Rectal smooth muscle tissue (tissue), 1 donor: ENCODE results near the gene A1CF.
"Not testable (repeated sequence)": the region's sequence is repeated elsewhere in the genome, so short reads cannot be mapped to it uniquely, and the experiment has no call there.

Experiments used
- H3K27ac ChIP-seq: one replicate; pipeline ENCODE4 v1.7.0; 2013; ENCODE audit warnings: low read depth, low read length, inconsistent platforms
- H3K27me3 ChIP-seq: one replicate; pipeline ENCODE4 v1.7.0; 2013; ENCODE audit warnings: low read length; ENCODE audit not compliant: control insufficient read depth, insufficient read depth
- H3K36me3 ChIP-seq: one replicate; pipeline ENCODE4 v1.7.0; 2013; ENCODE audit warnings: low read length; ENCODE audit not compliant: control insufficient read depth, insufficient read depth
- H3K4me1 ChIP-seq: one replicate; pipeline ENCODE4 v1.7.0; 2013; ENCODE audit warnings: low read length; ENCODE audit not compliant: control insufficient read depth, insufficient read depth
- H3K4me3 ChIP-seq: one replicate; pipeline ENCODE4 v1.7.0; 2013; ENCODE audit warnings: low read length
- H3K9ac ChIP-seq: one replicate; pipeline ENCODE4 v1.7.0; 2013; ENCODE audit warnings: low read length

Gene A1CF

DNA sequence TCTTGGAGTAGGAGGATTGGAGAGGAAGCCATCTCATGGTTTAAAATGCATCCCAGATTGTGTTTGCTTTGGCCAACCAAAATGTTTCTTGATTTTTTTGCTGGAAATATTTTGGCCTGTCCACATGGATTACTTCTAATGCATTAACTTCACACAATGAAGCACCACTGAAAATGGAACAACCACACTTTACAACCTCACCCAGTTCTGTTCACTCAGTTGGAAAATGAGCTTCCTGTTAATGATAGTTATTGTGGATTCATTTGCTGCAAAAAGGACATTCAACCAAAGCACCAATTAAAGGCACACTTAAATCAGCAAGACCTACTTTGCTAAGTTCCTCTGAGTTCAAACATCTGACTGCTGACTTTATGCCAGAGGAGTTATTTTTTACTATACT is 11.3 kb upstream of the A1CF start:
- no peak overlapping the region for H3K9ac ChIP-seq

DNA sequence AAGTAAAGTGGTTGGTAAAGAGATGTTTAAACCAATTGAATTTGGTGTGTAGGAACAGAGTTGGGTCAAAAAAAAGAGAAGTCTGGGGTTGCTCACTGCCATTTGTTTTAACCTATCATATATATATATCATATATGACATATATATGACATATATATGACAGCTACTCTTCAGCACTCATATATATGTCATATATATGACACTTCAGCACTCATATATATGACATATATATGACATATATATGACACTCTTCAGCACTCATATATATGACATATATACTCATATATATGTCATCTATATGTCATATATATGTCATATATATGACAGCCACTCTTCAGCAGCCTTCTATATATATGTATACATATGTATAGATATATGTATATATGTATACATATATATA is 8.9 kb upstream of the A1CF start:
- no peaks in the 10 kb centered on the region for H3K4me1 ChIP-seq
- no peaks in the 10 kb centered on the region for H3K36me3 ChIP-seq
- H3K27ac ChIP-seq, result no peak overlapping the region

More for the DNA sequence above, 11.3 kb upstream of the A1CF start:
- H3K27ac ChIP-seq, result no peak overlapping the region
- no peaks in the 10 kb centered on the region for H3K36me3 ChIP-seq
- no peaks in the 10 kb centered on the region for H3K4me1 ChIP-seq
- no peaks in the 10 kb centered on the region for H3K27me3 ChIP-seq
- no peak overlapping the region for H3K4me3 ChIP-seq

DNA sequence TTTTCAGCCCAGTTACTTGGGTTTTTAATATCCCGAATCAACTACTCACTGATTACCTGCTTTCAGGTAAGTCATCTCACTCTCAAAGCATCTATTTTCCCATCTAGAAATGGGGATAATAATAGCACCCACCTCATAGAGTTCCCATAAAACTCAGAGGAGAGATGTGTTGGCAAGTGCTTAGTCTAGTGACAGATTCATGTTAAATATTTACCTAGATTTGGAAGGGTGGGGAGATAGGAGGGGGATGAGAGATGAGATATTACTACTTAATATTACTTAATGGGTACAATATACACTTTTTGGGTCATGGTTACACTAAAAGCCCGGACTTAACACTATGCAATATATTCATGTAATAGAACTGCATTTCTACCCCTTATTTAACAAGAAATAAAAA is 7.0 kb upstream of the A1CF start:
- H3K4me1 ChIP-seq, result no peaks in the 10 kb centered on the region
- no peak overlapping the region for H3K9ac ChIP-seq
- H3K27ac ChIP-seq, result no peak overlapping the region

More for the DNA sequence above, 8.9 kb upstream of the A1CF start:
- H3K9ac ChIP-seq, result no peak overlapping the region
- H3K4me3 ChIP-seq, result no peak overlapping the region
- H3K27me3 ChIP-seq, result no peaks in the 10 kb centered on the region

DNA sequence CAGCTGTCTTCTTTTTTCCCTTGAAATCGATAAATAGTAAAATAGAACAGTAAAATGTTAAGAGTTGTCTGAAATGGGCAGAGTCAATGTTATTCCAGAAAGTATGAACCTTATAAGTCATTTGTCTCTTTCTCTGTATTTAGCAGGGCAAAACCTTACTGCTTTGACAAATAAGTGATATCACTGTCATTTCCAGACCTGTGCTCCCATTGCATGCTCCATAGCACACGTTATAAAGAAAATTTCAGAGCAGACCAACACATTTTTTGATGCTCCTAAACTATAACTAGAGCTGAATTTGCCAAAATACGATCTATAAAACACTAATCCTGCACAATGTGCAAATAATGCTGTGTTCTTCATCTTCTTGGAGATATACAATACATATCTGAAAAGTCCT is 1.1 kb downstream of the A1CF start:
- no peaks in the 10 kb centered on the region for H3K27me3 ChIP-seq
- H3K9ac ChIP-seq, result no peak overlapping the region
- H3K4me3 ChIP-seq, result peak overlapping the region; percentile 31
- H3K36me3 ChIP-seq, result no peaks in the 10 kb centered on the region
- no peaks in the 10 kb centered on the region for H3K4me1 ChIP-seq
- H3K27ac ChIP-seq, result no peak overlapping the region

More for the DNA sequence above, 7.0 kb upstream of the A1CF start:
- Histone ChIP-seq H3K4me3 (no peak overlapping the region), H3K36me3 (no peaks in the 10 kb centered on the region), H3K27me3 (no peaks in the 10 kb centered on the region)

DNA sequence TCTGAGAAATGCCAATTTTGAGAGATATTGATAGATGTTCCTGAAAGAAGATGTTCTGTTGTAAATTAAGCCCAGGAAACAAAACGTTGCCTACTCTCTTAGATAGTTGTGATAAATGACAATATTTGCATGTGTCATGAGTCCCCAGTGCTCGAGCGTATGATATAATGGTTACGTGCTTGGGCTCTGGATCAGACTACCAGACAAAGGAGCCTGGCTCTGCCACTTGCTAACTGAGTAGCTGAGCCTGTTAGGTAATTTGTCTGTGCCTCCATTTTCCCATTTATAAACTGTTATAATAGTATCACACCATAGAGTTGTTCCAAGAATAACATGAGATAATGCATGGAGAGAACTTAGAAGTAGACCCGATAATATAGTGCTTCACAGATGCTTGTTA is 1.8 kb downstream of the A1CF start:
- no peaks in the 10 kb centered on the region for H3K27me3 ChIP-seq
- no peak overlapping the region for H3K4me3 ChIP-seq
- H3K27ac ChIP-seq, result no peak overlapping the region
- no peaks in the 10 kb centered on the region for H3K4me1 ChIP-seq
- H3K9ac ChIP-seq, result no peak overlapping the region
- no peaks in the 10 kb centered on the region for H3K36me3 ChIP-seq

DNA sequence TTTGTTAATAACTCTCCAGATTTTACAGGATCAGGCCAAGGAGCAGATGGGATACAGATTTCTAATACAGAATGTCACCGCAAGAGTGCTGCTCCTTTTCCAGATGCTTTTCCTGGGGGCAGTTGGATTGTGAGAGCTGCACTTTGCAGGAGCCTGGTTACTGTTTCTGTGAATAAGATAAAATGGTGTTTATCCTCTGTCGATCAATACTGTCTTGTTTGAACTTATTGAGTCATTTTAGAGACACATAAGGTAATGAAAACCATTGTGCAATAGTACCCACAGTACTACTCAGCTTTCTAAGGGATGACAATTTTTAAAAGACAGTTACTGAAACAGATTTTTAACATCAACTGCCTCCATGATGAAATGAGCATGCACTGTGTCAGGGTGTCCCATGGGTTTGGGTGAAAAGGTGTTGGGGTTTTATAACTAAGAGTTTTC is 2.9 kb downstream of the A1CF start:
- Histone ChIP-seq H3K27ac (no peak overlapping the region), H3K4me1 (no peaks in the 10 kb centered on the region), H3K27me3 (no peaks in the 10 kb centered on the region), H3K4me3 (no peak overlapping the region), H3K9ac (no peak overlapping the region), H3K36me3 (no peaks in the 10 kb centered on the region)

DNA sequence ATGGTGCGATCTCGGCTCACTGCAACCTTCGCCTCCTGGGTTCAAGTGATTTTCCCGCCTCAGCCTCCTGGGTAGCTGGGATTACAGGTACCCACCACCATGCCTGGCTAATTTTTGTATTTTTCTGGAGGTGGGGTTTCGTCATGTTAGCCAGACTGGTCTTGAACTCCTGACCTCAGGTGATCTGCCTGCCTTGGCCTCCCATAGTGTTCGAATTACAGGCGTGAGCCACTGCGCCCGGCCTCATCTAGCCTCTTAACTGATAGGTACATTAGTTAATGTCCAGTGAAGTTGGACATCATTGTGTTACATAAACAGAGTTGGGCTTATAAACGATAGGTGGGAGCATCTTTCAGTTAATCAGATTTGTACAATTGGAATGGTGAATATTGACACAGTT is 4.4 kb downstream of the A1CF start:
- H3K4me3 ChIP-seq, H3K9ac ChIP-seq, H3K4me1 ChIP-seq, H3K27ac ChIP-seq, H3K27me3 ChIP-seq, H3K36me3 ChIP-seq: not testable (repeated sequence)

DNA sequence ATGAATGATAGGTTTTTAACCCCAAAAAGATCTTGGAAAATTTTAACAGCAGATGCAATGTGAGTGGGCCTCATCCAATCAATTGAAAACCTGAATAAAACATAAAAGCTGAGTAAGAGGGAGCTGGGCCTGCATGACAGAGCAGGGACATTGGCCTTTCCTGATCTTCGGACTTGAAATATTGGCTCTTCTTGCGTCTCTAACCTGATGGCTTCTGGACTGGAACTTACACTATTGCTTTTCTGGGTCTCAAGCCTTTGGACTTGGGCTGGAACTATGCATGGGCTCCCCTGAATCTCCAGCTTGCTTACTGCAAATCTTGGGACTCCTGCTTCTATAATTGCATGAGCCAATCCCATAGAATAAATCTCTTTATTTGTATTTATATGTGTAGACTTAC is 9.0 kb downstream of the A1CF start:
- H3K9ac ChIP-seq, result no peak overlapping the region
- no peak overlapping the region for H3K27ac ChIP-seq
- H3K27me3 ChIP-seq, result no peaks in the 10 kb centered on the region
- no peak overlapping the region for H3K4me3 ChIP-seq
- no peaks in the 10 kb centered on the region for H3K36me3 ChIP-seq
- H3K4me1 ChIP-seq, result no peaks in the 10 kb centered on the region

DNA sequence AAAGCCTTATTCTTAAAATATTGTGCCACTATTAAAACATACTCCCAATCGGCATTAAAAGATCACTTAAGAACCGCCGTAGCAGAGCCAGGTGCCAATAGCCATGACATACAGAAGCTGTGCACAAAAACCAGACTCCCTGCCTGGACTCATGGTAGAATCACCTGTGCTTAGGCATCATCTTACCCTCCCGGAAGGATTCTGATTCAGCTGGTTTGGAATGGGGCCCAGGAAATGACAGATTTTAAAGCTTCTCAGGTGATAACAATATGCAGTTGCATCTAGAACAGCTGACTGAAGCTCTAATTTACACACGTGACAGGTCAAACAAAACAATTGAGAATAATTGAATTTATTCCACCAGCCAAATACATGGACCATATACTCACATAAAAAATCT is 10.7 kb downstream of the A1CF start:
- Histone ChIP-seq H3K36me3 (no peaks in the 10 kb centered on the region), H3K4me3 (no peak overlapping the region), H3K4me1 (no peaks in the 10 kb centered on the region), H3K27me3 (no peaks in the 10 kb centered on the region), H3K27ac (no peak overlapping the region), H3K9ac (no peak overlapping the region)

DNA sequence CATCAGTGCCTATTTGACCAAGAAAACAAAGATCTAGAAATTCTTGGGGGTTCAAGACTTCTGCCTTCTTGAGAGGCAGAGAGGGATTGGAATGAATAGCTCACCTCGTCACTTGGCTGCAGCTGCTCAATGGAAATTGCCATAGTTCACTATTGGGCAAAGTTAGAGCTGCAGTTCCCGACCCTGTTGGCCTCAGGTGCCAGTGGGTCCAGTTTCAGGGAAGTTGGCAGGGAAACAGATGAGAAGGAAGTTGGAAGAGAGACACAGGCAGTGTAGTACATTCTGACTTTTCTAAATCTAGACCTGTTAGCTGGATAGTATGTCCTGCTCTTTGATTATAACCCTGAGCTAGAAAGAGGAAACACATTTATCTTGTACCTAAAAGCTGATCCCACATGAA is 19.1 kb downstream of the A1CF start:
- H3K4me3 ChIP-seq, result no peak overlapping the region
- H3K27me3 ChIP-seq, result no peaks in the 10 kb centered on the region
- H3K4me1 ChIP-seq, result no peaks in the 10 kb centered on the region
- H3K9ac ChIP-seq, result no peak overlapping the region
- H3K27ac ChIP-seq, result no peak overlapping the region
- H3K36me3 ChIP-seq, result no peaks in the 10 kb centered on the region

DNA sequence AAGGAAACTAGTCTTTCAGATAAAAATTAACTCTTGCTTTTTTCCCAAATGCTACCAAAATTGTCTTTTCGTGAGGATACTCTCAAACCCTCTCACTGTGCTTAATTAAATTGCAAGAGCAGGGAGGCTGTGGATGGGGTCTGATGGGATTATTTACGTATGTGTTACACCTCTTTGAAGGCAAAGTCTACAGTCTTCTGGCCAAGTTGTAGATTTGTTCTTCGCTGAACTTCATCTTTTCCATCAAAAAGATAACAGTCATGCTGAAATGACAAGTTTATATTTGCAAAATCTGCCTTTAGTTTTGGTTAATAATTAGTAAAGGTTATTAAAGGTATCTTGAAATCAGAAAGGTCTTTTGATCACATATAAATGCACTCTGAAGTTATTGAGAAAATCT is 22.7 kb downstream of the A1CF start:
- no peaks in the 10 kb centered on the region for H3K27me3 ChIP-seq
- no peaks in the 10 kb centered on the region for H3K36me3 ChIP-seq
- no peak overlapping the region for H3K4me3 ChIP-seq
- H3K4me1 ChIP-seq, result no peaks in the 10 kb centered on the region
- no peak overlapping the region for H3K27ac ChIP-seq
- no peak overlapping the region for H3K9ac ChIP-seq

DNA sequence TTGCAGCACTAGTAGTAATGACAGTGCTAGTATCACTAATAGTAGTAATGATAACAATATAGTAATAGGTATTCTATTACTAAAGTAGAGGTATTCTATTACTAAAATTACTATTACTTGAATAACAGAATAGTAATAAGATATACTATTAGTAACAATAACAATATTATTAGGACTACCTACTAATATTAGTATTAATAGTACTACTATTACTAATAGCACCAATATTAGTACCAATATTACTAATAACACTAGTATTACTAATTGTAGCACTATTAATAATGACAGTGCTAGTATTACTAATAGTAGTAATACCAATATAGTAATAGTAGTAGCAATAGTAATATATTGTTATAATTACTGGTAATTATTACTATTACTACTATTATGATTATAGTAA is 24.1 kb downstream of the A1CF start:
- Histone ChIP-seq H3K36me3 (no peaks in the 10 kb centered on the region), H3K4me1 (no peaks in the 10 kb centered on the region), H3K9ac (no peak overlapping the region), H3K27me3 (no peaks in the 10 kb centered on the region), H3K4me3 (no peak overlapping the region), H3K27ac (no peak overlapping the region)

DNA sequence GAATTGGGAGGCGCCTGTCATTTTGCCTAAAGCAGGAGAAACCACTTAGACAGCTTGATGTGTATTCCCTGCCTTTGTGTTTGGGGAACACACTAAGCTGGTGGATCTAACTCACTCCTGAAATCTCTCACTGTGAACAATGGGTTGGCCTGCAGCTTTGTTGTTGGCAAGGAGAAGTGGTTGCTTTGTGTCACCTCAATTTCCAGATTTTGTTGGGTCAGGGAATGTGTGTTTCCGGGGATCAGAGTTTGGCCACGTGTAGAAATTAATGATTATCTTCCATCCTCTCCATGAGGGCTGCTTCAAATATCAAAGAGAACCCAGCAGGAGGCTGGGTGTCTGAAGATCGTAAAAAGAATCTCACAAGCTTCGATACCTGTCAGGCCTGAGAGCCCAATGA is 27.8 kb downstream of the A1CF start:
- Histone ChIP-seq H3K9ac (no peak overlapping the region), H3K36me3 (no peaks in the 10 kb centered on the region), H3K27ac (no peak overlapping the region), H3K27me3 (no peaks in the 10 kb centered on the region), H3K4me1 (no peaks in the 10 kb centered on the region), H3K4me3 (no peak overlapping the region)
